Left ventricle myocardium inferior (tissue), 1 donor: ENCODE data around the gene BTBD9. TPM values are rescaled to one million over a fixed set of nuclear protein-coding genes. Genes with fewer than 3 reads are reported as not detected.

Experiments used
- DNase-seq: peaks from one replicate; pipeline ENCODE4 v3.0.0-alpha.2; 2020
- H3K27ac ChIP-seq: fragments of 200-600 bp; replicated peaks from 2 replicates; pipeline ENCODE4 v1.8.0; 2021
- H3K27me3 ChIP-seq: fragments of 200-600 bp; 2 replicates; pipeline ENCODE4 v1.8.0; 2021; ENCODE audit warnings: low read depth
- H3K36me3 ChIP-seq: fragments of 200-600 bp; 2 replicates; pipeline ENCODE4 v1.8.0; 2021
- H3K4me1 ChIP-seq: fragments of 200-600 bp; 2 replicates; pipeline ENCODE4 v1.8.0; 2021
- H3K4me3 ChIP-seq: fragments of 200-600 bp; 2 replicates; pipeline ENCODE4 v1.8.0; 2021; ENCODE audit warnings: mild to moderate bottlenecking, moderate library complexity
- H3K9me3 ChIP-seq: fragments of 200-600 bp; replicated peaks from 2 replicates; pipeline ENCODE4 v1.8.0; 2021
- intact Hi-C: fragments of 100-400 bp; cut with micrococcal nuclease; formaldehyde crosslinking; loops from one replicate; pipeline ENCODE4 v1.11.0; 2022
- total RNA-seq: library from RNA; stranded (reverse); fragmentation: NEBNext Ultra II Directional; extraction: Animal tissue kit (Norgen Biotek cat#: 25700); gene quantifications from one replicate; pipeline ENCODE4 v1.2.1, GENCODE V29; 2021
- TF ChIP-seq, protein P1 (sequence below): fragments of 200-600 bp; IDR thresholded peaks from 2 replicates; pipeline ENCODE4 v1.8.0; 2021; ENCODE audit warnings: antibody characterized with exemption, mild to moderate bottlenecking, borderline replicate concordance
- donor health status: DM: no; HTN: yes; CAD: no; lungs with severe emphysema.

Gene BTBD9
- total RNA-seq, 1 donor from 2014 or later = 16.5 TPM

DNA sequence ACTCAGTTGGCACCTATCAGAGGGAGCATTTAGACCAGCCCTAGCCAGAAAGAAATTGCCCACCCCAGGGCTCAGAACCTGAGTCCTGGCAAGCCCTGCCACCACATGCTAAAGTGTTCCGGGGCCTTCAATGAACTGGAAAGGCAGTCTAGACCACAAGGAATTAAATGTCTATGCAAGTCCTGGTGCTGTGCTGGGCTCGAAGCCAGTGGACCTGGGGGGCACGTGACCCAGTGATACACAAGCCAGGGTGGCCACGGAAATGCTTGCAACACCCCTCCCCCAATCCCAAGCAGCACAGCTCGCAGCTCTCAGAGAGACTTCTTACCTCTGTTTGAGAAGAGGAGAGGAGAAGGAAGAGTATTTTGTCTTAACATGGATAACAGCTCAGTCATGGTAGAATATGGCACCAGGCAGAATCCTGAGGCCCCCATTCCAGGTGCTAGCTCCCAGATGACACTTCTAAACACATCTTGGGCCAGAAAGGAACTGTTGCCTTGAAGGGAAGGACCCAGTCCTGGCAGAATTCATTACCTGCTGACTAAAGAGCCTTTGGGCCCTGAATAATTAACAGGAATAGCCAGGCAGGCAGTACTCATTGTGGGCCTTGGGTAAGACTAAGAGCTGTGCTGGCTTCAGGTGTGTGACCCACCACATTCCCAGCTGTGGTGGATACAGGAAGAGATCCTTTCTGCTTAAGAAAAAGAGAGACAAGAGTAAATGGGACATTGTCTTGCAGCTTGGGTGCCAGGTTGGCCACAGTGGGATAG lies 111.3 kb downstream of the BTBD9 start:
- no peaks in the 10 kb centered on the region for H3K27me3 ChIP-seq
- peaks cover 11% of the 10 kb centered on the region for H3K36me3 ChIP-seq
- H3K4me3 ChIP-seq = no peak overlapping the region
- intact Hi-C loops = no loop called here
- TF ChIP-seq, protein P1, sequence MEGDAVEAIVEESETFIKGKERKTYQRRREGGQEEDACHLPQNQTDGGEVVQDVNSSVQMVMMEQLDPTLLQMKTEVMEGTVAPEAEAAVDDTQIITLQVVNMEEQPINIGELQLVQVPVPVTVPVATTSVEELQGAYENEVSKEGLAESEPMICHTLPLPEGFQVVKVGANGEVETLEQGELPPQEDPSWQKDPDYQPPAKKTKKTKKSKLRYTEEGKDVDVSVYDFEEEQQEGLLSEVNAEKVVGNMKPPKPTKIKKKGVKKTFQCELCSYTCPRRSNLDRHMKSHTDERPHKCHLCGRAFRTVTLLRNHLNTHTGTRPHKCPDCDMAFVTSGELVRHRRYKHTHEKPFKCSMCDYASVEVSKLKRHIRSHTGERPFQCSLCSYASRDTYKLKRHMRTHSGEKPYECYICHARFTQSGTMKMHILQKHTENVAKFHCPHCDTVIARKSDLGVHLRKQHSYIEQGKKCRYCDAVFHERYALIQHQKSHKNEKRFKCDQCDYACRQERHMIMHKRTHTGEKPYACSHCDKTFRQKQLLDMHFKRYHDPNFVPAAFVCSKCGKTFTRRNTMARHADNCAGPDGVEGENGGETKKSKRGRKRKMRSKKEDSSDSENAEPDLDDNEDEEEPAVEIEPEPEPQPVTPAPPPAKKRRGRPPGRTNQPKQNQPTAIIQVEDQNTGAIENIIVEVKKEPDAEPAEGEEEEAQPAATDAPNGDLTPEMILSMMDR = no peak
- no peaks in the 10 kb centered on the region for H3K4me1 ChIP-seq
- H3K9me3 ChIP-seq = peaks cover 18% of the 10 kb centered on the region
- no peak overlapping the region for H3K27ac ChIP-seq
- DNase-seq = no peak

DNA sequence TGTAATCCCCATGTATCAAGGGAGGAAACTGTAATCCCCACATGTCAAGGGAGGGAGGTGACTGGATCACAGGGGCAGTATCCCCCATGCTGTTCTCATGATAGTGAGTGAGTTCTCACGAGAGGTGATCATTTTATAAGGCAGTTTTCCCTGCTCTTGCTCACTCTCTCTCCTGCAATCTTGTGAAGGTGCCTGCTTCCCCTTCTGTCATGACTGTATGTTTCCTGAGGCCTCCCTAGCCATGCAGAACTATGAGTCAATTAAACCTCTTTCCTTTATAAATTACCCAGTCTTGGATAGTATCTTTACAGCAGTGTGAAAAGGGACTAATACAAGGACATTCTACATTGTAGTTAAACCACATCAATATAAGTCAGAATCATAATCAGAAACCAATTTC lies 112.4 kb downstream of the BTBD9 start:
- intact Hi-C loops = no loop called here
- H3K27me3 ChIP-seq = no peaks in the 10 kb centered on the region
- no peak for DNase-seq
- H3K4me1 ChIP-seq = peaks cover 3% of the 10 kb centered on the region
- peaks cover 18% of the 10 kb centered on the region for H3K9me3 ChIP-seq
- no peak overlapping the region for H3K27ac ChIP-seq
- no peak overlapping the region for H3K4me3 ChIP-seq
- TF ChIP-seq, protein P1 = no peak
- H3K36me3 ChIP-seq = peaks cover 11% of the 10 kb centered on the region

DNA sequence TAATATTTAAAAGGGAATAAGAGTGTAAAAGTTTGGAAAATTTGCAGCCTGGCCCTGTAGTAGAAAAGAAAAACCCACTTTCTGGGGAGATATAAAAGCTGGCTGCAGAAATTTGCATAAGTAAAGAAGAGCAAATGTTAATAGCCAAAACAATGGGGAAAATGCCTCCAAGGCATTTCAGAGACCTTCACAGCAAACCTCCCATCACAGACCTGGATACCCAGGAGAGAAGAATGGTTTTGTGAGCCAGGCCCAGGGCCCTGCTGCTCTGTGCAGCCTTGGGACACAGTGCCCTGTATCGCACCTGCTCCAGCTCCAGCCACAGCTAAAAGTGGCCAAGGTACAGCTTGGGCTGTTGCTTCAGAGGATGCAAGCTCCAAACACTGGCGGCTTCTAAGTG lies 113.8 kb downstream of the BTBD9 start:
- no peak overlapping the region for H3K4me3 ChIP-seq
- TF ChIP-seq, protein P1 = no peak
- intact Hi-C loops = no loop called here
- H3K9me3 ChIP-seq = peaks cover 18% of the 10 kb centered on the region
- no peaks in the 10 kb centered on the region for H3K27me3 ChIP-seq
- peaks cover 11% of the 10 kb centered on the region for H3K36me3 ChIP-seq
- no peak for DNase-seq
- H3K4me1 ChIP-seq = peaks cover 9% of the 10 kb centered on the region
- H3K27ac ChIP-seq = no peak overlapping the region

DNA sequence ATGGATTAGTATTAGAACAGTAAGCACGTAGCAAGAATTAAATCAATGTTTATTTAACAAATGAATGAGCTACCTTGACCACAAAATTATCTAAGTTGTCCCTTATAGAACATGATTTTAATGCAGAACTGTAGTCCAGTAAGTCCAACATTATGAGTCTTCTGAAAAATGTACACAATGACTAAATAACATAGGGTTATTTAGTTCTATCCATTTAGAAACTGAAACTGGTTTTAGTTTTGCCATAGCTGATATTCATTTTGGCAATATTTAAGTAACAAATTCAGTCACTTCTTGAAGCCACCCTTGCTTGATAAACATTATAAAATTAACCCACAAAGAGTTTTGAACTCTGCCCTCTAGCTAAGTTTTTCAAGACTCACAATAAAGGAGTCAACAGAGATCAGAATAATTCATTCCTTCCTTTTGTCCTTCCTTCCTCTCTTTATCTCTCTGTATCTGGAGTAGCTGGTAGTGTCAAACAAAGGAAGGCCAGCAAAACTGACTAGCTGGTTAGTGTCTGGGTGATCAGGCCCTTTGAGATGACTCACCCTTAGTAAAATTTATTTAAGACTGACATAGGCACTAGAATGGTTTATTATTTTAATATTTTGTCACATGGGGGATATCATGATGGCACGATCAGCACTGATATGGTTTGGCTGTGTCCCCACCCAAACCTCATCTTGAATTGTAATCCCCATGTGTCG lies 115.1 kb downstream of the BTBD9 start:
- no peak for DNase-seq
- peaks cover 12% of the 10 kb centered on the region for H3K4me1 ChIP-seq
- TF ChIP-seq, protein P1 = no peak
- H3K27ac ChIP-seq = no peak overlapping the region
- no peak overlapping the region for H3K4me3 ChIP-seq
- intact Hi-C loops = no loop called here
- peaks cover 11% of the 10 kb centered on the region for H3K36me3 ChIP-seq
- H3K27me3 ChIP-seq = no peaks in the 10 kb centered on the region
- peaks cover 14% of the 10 kb centered on the region for H3K9me3 ChIP-seq

DNA sequence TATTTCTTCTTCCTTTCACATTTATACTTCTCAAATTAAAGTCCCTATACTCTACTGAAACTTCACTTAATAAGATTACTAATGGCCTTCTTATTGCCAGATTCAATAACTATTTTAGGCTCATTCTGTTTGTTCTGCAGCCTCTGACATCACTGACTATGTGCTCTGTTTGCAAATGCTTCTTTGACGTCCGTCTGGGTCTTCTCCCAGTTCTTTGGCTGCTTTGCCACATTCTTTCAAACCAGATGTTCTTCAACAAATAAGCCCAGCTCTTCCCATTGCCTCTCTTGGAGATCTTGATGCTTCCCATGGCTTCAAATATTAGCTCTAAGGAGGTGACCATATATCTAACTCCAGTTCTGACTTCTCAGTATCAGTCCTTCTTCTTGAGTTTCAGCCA lies 117.4 kb downstream of the BTBD9 start:
- Histone ChIP-seq H3K27ac (peak overlapping the region; percentile 33), H3K27me3 (no peaks in the 10 kb centered on the region), H3K4me3 (no peak overlapping the region), H3K9me3 (peaks cover 14% of the 10 kb centered on the region), H3K4me1 (peaks cover 18% of the 10 kb centered on the region), H3K36me3 (peaks cover 11% of the 10 kb centered on the region)
- no peak for DNase-seq
- intact Hi-C loops = no loop called here
- TF ChIP-seq, protein P1 = no peak
